ENCODE data around the gene ZC3H4. TPM values are rescaled to one million over a fixed set of nuclear protein-coding genes. Genes with fewer than 3 reads are reported as not detected.

Gene ZC3H4
- total and polyA plus RNA-seq, 2 of the 8 experiments (the other 6 are each of a cell fraction or from before 2014, with no cell fraction given): 6.6 to 92.0 TPM

DNA sequence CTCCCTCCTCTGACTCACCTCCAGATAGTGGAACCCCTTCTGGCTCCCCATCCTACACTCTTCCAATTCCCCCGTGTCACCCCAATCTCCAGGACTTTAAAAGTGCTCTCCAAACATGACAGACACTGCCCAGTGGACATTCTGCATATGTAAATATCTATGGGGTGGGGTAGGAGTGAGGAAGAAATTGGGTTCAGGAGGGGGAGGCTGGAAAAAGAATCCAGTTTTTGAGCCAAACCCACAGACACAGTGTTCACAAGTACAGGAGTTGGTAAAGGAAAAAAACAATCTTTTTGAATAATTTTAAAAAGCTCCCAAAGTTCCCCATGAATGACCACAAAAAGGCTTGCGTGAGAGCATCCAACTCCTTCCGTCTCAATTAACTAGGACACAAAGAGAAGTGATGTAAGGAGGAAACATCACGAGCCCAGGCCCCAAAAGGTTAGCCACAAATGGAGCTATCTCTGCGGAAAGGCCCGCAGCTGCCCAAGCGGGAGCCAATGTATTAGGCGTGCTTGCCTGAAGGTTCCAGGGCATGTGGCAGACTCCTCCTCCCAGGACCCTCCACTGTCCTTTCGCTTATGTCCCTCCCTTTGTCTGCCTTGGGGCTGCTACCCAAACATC lies 18.0 kb downstream of the ZC3H4 start:
- no peak overlapping the region for H4K8ac ChIP-seq (ENCODE audit: extremely low read depth, insufficient read depth, low read length)
- TF ChIP-seq JUN (IDR thresholded peaks at IDR 0.05; ENCODE audit: low read depth, low read length): no peak
- TF ChIP-seq SRF (IDR thresholded peaks at IDR 0.05; ENCODE audit: low read depth, low read length): no peak
- no peak for TF ChIP-seq TEAD4 (IDR thresholded peaks at IDR 0.05; ENCODE audit: low read depth, low read length)
- no peak for TF ChIP-seq EGR1 (IDR thresholded peaks at IDR 0.05; ENCODE audit: borderline replicate concordance, low read depth, low read length)
- TF ChIP-seq, protein P1, sequence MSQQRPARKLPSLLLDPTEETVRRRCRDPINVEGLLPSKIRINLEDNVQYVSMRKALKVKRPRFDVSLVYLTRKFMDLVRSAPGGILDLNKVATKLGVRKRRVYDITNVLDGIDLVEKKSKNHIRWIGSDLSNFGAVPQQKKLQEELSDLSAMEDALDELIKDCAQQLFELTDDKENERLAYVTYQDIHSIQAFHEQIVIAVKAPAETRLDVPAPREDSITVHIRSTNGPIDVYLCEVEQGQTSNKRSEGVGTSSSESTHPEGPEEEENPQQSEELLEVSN (IDR thresholded peaks at IDR 0.05): no peak
- peak overlapping the region; percentile 29; the same call in 1 of the 2 replicates for H3K27ac ChIP-seq (ENCODE audit: low read depth, low read length)
- H4K91ac ChIP-seq (replicated peaks; ENCODE audit: insufficient read length, low read length): no peak overlapping the region
- H2BK20ac ChIP-seq (ENCODE audit: low read length): no peak overlapping the region
- H3K27me3 ChIP-seq (replicated peaks in 1 of 4; ENCODE audit: control insufficient read depth in 3 of 4, extremely low read depth in 1 of 4, insufficient read depth in 3 of 4, low read length in 3 of 4): no peaks in the 10 kb centered on the region; a peak in 1 of 7 replicates
- H4K5ac ChIP-seq (ENCODE audit: insufficient read length, low read depth, low read length): no peak overlapping the region
- H3K23ac ChIP-seq (ENCODE audit: insufficient read length): no peak overlapping the region
- no peak overlapping the region for H3K9ac ChIP-seq (replicated peaks in 1 of 4; ENCODE audit: extremely low read depth in 1 of 4, low read depth in 3 of 4, low read length in 3 of 4)
- FAIRE-seq (no peak), DNase-seq (ENCODE audit: low read depth in 1 of 2, low spot score in 2 of 2) (no peak)
- H3K14ac ChIP-seq (ENCODE audit: insufficient read length): no peak overlapping the region
- H3K36me3 ChIP-seq (ENCODE audit: control insufficient read depth in 2 of 4, insufficient read depth in 4 of 4, low read length in 3 of 4): peaks cover 4 to 34% (median 11%) of the 10 kb centered on the region in 4 experiments; a peak in 7 of 8 replicates
- H2AK5ac ChIP-seq (ENCODE audit: low read depth, low read length): no peak overlapping the region
- peaks cover 15 to 18% of the 10 kb centered on the region in 2 experiments for H4K20me1 ChIP-seq (replicated peaks in 1 of 2; ENCODE audit: control insufficient read depth in 1 of 2, insufficient read depth in 2 of 2, low read length in 2 of 2)
- H2BK120ac ChIP-seq (replicated peaks; ENCODE audit: low read depth, low read length): no peak overlapping the region
- peaks cover 15% of the 10 kb centered on the region for H3K79me1 ChIP-seq (ENCODE audit: low read depth, low read length)
- 89% methylated on average over 9 of the region's 9 CpGs; no CpG with 5 or more reads in 1 of the 2 experiments for WGBS, 2 experiments (ENCODE audit: extremely low coverage in 1 of 2, insufficient coverage in 1 of 2, insufficient read length in 1 of 2, insufficient replicate concordance in 2 of 2, low coverage in 1 of 2, low lambda C conversion rate in 2 of 2, missing lambda C conversion rate in 1 of 2)
- no peak overlapping the region for H2AFZ ChIP-seq (ENCODE audit: low read length)
- no peak overlapping the region for H3K4me3 ChIP-seq (ENCODE audit: extremely low read depth in 1 of 4, insufficient read depth in 2 of 4, low read depth in 3 of 4, low read length in 4 of 4)
- POLR2A ChIA-PET (ENCODE audit: partially characterized antibody): interaction anchor here (0.9 to 13.8 kb wide), 7 partner anchors 10 to 266 kb away, joined by 3 to 209 read pairs (median 5); partner anchors contain the start of gene ZC3H4
- CTCF ChIA-PET (ENCODE audit: partially characterized antibody): interaction anchor here (0.8 to 4.7 kb wide), 7 partner anchors 11 to 149 kb away, joined by 3 to 32 read pairs (median 4); no protein-coding TSS in a partner anchor
- H3K4me2 ChIP-seq (ENCODE audit: insufficient read depth in 1 of 2, low read depth in 2 of 2, low read length in 2 of 2): no peak overlapping the region
- H3K4ac ChIP-seq (replicated peaks; ENCODE audit: insufficient read length, low read depth, low read length): no peak overlapping the region
- H3K9me3 ChIP-seq (ENCODE audit: insufficient read depth in 2 of 2, low read depth in 1 of 2, low read length in 1 of 2): no peaks in the 10 kb centered on the region
- no peak overlapping the region for H3K18ac ChIP-seq (ENCODE audit: extremely low read depth, low read length)
- no peak overlapping the region for H3K56ac ChIP-seq (replicated peaks; ENCODE audit: insufficient read length, low read depth, low read length)
- H3K4me1 ChIP-seq (replicated peaks in 1 of 4; ENCODE audit: control insufficient read depth in 3 of 4, insufficient read depth in 4 of 4, low read length in 3 of 4): peaks cover 2 to 8% (median 4%) of the 10 kb centered on the region in 4 experiments; a peak in 3 of 7 replicates
- no peak overlapping the region for H2BK12ac ChIP-seq (ENCODE audit: low read depth, low read length)
- H3K23me2 ChIP-seq (ENCODE audit: low read depth, low read length): no peaks in the 10 kb centered on the region
- H3K79me2 ChIP-seq (ENCODE audit: control insufficient read depth in 1 of 2, insufficient read depth in 2 of 2, low read length in 2 of 2): peaks cover 7 to 63% of the 10 kb centered on the region in 2 experiments
- H2BK15ac ChIP-seq (ENCODE audit: low read length): no peak overlapping the region
- H2BK5ac ChIP-seq (ENCODE audit: low read depth, low read length): peak overlapping the region; percentile 2; the same call in 1 of the 2 replicates
